ENCODE data around the gene OGFOD3. TPM values are rescaled to one million over a fixed set of nuclear protein-coding genes. Genes with fewer than 3 reads are reported as not detected.
A peak's percentile ranks its signal among the peaks of the same experiment; 100 is the strongest.
"Not testable (repeated sequence)": the region's sequence is repeated elsewhere in the genome, so short reads cannot be mapped to it uniquely, and the experiment has no call there.

Gene OGFOD3
- total and polyA plus RNA-seq, 5 donors: 27.9 to 34.0 (median 28.9) TPM

DNA sequence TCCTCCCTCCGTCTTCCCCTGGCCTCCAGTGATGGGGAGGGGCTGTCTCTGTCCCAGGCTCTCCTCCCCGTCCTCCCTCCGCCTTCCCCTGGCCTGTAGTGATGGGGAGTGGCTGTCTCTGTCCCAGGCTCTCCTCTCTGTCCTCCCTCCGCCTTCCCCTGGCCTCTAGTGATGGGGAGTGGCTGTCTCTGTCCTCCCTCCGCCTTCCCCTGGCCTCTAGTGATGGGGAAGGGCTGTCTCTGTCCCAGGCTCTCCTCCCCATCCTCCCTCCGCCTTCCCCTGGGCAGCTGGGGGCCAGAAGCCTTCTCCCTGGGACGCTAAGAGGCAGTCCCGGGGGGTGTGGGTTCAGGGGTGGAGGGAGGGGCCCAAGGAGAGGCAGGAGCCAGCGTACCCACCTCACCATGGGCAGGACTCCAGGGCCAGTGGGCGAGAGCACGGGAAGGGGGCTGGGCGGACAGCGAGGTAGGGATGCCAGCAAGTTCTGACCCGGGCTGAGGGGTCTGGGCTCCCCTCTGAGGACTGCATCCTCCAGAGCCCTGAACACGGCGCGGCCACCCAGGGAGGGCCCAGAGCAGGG is 32.0 kb downstream of the OGFOD3 start:
- 45% methylated on average over 17 of the region's 17 CpGs for WGBS
- ATAC-seq (peak in 1 of 2 donors; percentile 15), DNase-seq (peak in 2 of 3 donors; percentile 66 to 79)
- Histone ChIP-seq H3K27ac (ENCODE audit: low read length) (no peak overlapping the region), H3K4me1 (ENCODE audit: control insufficient read depth, insufficient read depth, low read length) (no peaks in the 10 kb centered on the region), H3K27me3 (ENCODE audit: control insufficient read depth, insufficient read depth) (no peaks in the 10 kb centered on the region), H3K9me3 (ENCODE audit: control insufficient read depth, low read length) (no peaks in the 10 kb centered on the region), H3K4me3 (ENCODE audit: low read length) (no peak overlapping the region)
- intact Hi-C loops (cut with DNase I): no loop called here

DNA sequence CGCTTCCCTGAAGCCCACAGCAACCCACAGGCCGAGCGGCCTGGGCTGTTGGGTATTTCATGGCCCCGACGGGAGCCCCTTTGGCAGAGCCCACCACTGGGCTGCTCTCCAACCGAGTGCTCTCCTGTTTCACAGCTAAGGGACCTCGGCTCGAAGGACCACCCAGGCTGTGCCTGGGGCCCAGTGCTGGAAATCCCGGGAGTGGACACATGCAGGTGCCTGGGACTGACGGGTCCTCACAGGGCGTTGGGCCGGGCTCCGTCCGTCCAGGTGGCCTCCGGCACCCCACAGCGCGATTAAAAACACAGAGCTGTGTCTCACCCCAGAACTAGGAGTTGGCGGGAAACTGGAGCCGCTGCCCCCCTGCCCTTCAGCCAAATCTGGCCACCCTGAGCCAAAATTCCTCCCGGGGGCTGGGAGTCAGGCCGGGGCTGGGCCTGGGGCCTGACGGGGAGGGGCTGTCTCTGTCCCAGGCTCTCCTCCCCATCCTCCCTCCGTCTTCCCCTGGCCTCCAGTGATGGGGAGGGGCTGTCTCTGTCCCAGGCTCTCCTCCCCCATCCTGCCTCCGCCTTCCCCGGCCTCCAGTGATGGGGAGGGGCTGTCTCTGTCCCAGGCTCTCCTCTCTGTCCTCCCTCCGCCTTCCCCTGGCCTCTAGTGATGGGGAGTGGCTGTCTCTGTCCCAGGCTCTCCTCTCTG is 32.7 kb downstream of the OGFOD3 start:
- intact Hi-C loops (cut with DNase I): no loop called here
- no peaks in the 10 kb centered on the region for H3K4me1 ChIP-seq (ENCODE audit: control insufficient read depth, insufficient read depth, low read length)
- no peaks in the 10 kb centered on the region for H3K9me3 ChIP-seq (ENCODE audit: control insufficient read depth, low read length)
- H3K4me3 ChIP-seq (ENCODE audit: low read length): no peak overlapping the region
- H3K27me3 ChIP-seq (ENCODE audit: control insufficient read depth, insufficient read depth): no peaks in the 10 kb centered on the region
- no peak overlapping the region for H3K27ac ChIP-seq (ENCODE audit: low read length)
- ATAC-seq: peak; percentile 5 to 22
- 29% methylated on average over 26 of the region's 26 CpGs for WGBS
- DNase-seq: peak in 2 of 3 donors; percentile 49 to 80

DNA sequence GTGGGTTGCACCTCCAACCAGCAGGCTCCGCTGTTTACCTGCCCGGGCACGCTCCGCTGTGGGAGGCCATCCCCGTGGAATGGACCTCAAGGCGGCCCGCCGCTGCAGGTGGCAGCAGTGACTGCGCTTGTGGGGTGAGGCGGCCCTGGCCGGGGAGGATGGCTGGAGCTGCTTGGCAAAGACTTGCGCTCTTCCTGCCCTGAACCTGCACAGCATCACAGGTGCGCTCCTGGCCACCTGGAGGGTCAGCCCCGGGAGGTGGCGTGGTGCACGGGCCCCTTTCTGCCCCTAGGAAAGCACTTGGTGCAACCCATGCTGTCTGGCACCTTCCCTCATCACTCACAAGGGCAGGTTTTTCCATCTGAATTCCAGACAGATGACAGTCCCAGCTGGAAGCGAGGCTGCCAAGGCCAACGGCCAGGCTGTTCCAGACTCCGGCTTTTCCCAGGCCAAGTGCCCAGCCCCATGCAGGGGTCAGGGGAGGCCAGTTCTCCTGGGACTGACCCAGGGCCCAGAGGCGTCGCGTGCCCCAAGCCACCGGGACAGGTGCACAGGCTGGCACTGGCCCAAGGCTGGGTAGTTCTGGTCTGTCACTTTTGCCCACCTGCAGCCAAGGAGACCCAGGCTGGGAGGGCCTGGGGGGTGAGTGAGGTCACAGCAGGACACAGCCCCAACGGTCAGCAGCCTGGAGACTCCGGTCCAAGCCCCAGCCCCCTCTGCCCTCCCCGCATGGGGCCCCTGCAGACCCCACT is 33.5 kb downstream of the OGFOD3 start:
- intact Hi-C loops (cut with DNase I): no loop called here
- WGBS: 49% methylated on average over 26 of the region's 26 CpGs
- DNase-seq (peak; percentile 46 to 89 (median 70)), ATAC-seq (peak; percentile 53 to 75)
- Histone ChIP-seq H3K4me3 (ENCODE audit: low read length) (no peak overlapping the region), H3K27me3 (ENCODE audit: control insufficient read depth, insufficient read depth) (no peaks in the 10 kb centered on the region), H3K4me1 (ENCODE audit: control insufficient read depth, insufficient read depth, low read length) (no peaks in the 10 kb centered on the region), H3K27ac (ENCODE audit: low read length) (no peak overlapping the region), H3K9me3 (ENCODE audit: control insufficient read depth, low read length) (no peaks in the 10 kb centered on the region)

- ATAC-seq (no peak), DNase-seq (peak in 1 of 3 donors; percentile 38)
- Histone ChIP-seq H3K4me1 (ENCODE audit: control insufficient read depth, insufficient read depth, low read length) (no peaks in the 10 kb centered on the region), H3K4me3 (ENCODE audit: low read length) (no peak overlapping the region), H3K9me3 (ENCODE audit: control insufficient read depth, low read length) (no peaks in the 10 kb centered on the region), H3K27ac (ENCODE audit: low read length) (no peak overlapping the region), H3K27me3 (ENCODE audit: control insufficient read depth, insufficient read depth) (no peaks in the 10 kb centered on the region)
- intact Hi-C loops (cut with DNase I): no loop called here
- WGBS: 73% methylated on average over 22 of the region's 22 CpGs
These were observed 34.2 kb downstream of the OGFOD3 start for GRCh38 chr17:82384051-82384729.

GRCh38 chr17:82383411-82383810 is 35.0 kb downstream of the OGFOD3 start:
- DNase-seq: peak in 1 of 3 donors; percentile 39
- H3K27ac ChIP-seq (ENCODE audit: low read length): no peak overlapping the region
- H3K27me3 ChIP-seq (ENCODE audit: control insufficient read depth, insufficient read depth): no peaks in the 10 kb centered on the region
- no peaks in the 10 kb centered on the region for H3K4me1 ChIP-seq (ENCODE audit: control insufficient read depth, insufficient read depth, low read length)
- H3K4me3 ChIP-seq (ENCODE audit: low read length): no peak overlapping the region
- no peaks in the 10 kb centered on the region for H3K9me3 ChIP-seq (ENCODE audit: control insufficient read depth, low read length)
- intact Hi-C loops (cut with DNase I): no loop called here
- ATAC-seq: no peak
- 64% methylated on average over 18 of the region's 18 CpGs for WGBS

GRCh38 chr17:82382933-82383255 is 35.5 kb downstream of the OGFOD3 start:
- intact Hi-C loops (cut with DNase I): no loop called here
- Histone ChIP-seq H3K4me3 (ENCODE audit: low read length) (no peak overlapping the region), H3K27me3 (ENCODE audit: control insufficient read depth, insufficient read depth) (no peaks in the 10 kb centered on the region), H3K27ac (ENCODE audit: low read length) (no peak overlapping the region), H3K4me1 (ENCODE audit: control insufficient read depth, insufficient read depth, low read length) (no peaks in the 10 kb centered on the region), H3K9me3 (ENCODE audit: control insufficient read depth, low read length) (no peaks in the 10 kb centered on the region)
- ATAC-seq (no peak), DNase-seq (no peak)
- WGBS: 78% methylated on average over 11 of the region's 11 CpGs

GRCh38 chr17:82382220-82382932 is 36.0 kb downstream of the OGFOD3 start:
- intact Hi-C loops (cut with DNase I); ATAC-seq; H3K9me3 ChIP-seq (ENCODE audit: control insufficient read depth, low read length); H3K4me1 ChIP-seq (ENCODE audit: control insufficient read depth, insufficient read depth, low read length); H3K4me3 ChIP-seq (ENCODE audit: low read length); H3K27ac ChIP-seq (ENCODE audit: low read length); H3K27me3 ChIP-seq (ENCODE audit: control insufficient read depth, insufficient read depth): not testable (repeated sequence)
- 86% methylated on average over 21 of the region's 21 CpGs for WGBS
- peak in 1 of 3 donors; percentile 46 for DNase-seq

DNA sequence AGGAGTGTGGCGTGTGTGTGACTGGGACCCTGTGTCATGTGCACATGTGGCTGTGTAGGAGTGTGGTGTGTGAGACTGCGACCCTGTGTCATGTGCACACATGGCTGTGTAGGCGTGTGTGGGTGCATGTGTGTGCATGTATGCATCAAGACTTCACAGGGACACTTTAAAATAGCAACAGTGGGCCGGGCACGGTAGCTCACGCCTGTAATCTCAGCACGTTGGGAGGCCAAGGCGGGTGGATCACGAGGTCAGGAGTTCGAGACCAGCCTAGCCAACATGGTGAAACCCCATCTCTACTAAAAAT is 36.7 kb downstream of the OGFOD3 start:
- ATAC-seq; H3K4me3 ChIP-seq (ENCODE audit: low read length); DNase-seq; intact Hi-C loops (cut with DNase I); H3K9me3 ChIP-seq (ENCODE audit: control insufficient read depth, low read length); H3K4me1 ChIP-seq (ENCODE audit: control insufficient read depth, insufficient read depth, low read length); H3K27me3 ChIP-seq (ENCODE audit: control insufficient read depth, insufficient read depth); H3K27ac ChIP-seq (ENCODE audit: low read length): not testable (repeated sequence)
- 72% methylated on average over 10 of the region's 10 CpGs for WGBS

DNA sequence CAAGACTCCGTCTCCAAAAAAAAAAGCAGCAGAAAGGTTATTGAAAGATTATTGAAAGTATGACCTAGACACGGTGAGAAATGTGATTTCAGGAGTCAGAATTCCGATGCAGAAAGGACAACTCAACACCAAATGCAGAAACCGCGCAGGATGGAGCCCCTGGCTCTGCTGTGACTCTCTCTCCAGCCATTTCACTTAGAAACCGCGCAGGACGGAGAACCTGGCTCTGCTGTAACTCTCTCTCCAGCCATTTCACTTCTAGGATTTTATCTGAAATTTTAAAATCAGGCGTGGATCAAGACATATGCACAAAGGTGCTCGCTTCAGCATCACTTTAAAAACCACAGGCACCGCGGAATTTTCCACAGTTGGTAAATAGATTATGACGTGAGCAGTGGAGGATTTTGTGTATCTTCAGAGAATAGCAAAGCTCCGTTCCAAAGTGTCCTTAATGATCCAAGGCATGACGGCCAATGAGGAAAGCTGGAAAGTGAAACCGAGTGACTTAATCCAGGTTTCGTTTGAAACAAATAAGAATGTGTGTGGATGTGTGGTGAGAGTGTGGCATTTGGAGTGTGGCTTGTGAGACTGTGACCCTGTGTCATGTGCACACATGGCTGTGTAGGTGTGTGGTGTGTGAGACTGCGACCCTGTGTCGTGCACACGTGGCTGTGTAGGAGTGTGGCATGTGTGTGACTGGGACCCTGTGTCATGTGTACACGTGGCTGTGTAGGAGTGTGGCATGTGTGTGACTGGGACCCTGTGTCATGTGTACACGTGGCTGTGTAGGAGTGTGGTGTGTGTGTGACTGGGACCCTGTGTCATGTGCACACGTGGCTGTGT is 37.3 kb downstream of the OGFOD3 start:
- H3K9me3 ChIP-seq (ENCODE audit: control insufficient read depth, low read length): no peaks in the 10 kb centered on the region
- intact Hi-C loops (cut with DNase I): no loop called here
- no peaks in the 10 kb centered on the region for H3K27me3 ChIP-seq (ENCODE audit: control insufficient read depth, insufficient read depth)
- H3K4me3 ChIP-seq (ENCODE audit: low read length): no peak overlapping the region
- DNase-seq (no peak), ATAC-seq (no peak)
- WGBS: 62% methylated on average over 23 of the region's 23 CpGs
- no peak overlapping the region for H3K27ac ChIP-seq (ENCODE audit: low read length)
- no peaks in the 10 kb centered on the region for H3K4me1 ChIP-seq (ENCODE audit: control insufficient read depth, insufficient read depth, low read length)

- DNase-seq (no peak), ATAC-seq (no peak)
- H3K27me3 ChIP-seq (ENCODE audit: control insufficient read depth, insufficient read depth): no peaks in the 10 kb centered on the region
- 68% methylated on average over 10 of the region's 10 CpGs for WGBS
- intact Hi-C loops (cut with DNase I): no loop called here
- H3K4me1 ChIP-seq (ENCODE audit: control insufficient read depth, insufficient read depth, low read length): no peaks in the 10 kb centered on the region
- H3K9me3 ChIP-seq (ENCODE audit: control insufficient read depth, low read length): no peaks in the 10 kb centered on the region
- no peak overlapping the region for H3K27ac ChIP-seq (ENCODE audit: low read length)
- H3K4me3 ChIP-seq (ENCODE audit: low read length): no peak overlapping the region
These were observed 39.7 kb downstream of the OGFOD3 start for GRCh38 chr17:82378741-82379021.

Measured in right cardiac atrium (tissue), 5 donors.